H1 (cell line): Measurements from ENCODE around the gene SFXN2. TPM values are rescaled to one million over a fixed set of nuclear protein-coding genes. Genes with fewer than 3 reads are reported as not detected.

Experiments used
- CTCF ChIA-PET: fragments of 300-600 bp; sonication (Branson Sonifier 250); formaldehyde crosslinking; loops from one replicate; lab custom pipeline; 2021; ENCODE audit not compliant: partially characterized antibody; lab: Charles Lee
- POLR2A ChIA-PET: fragments of 300-600 bp; sonication (Branson Sonifier 250); formaldehyde crosslinking; loops from one replicate; lab custom pipeline; 2021; ENCODE audit warnings: inconsistent platforms; ENCODE audit not compliant: partially characterized antibody; lab: Charles Lee
- DNase-seq, 2 experiments: peaks; one replicate each; pipeline versions ENCODE4 v3.0.0 to v3.0.0-alpha.2; 2010 to 2022; ENCODE audit warnings: low spot score in 2 of 2, low read depth in 1 of 2, mixed read lengths in 1 of 2
- FAIRE-seq: peaks from 2 replicates; lab custom pipeline; 2011; peaks lifted over from hg19 to GRCh38; lab: Jason Lieb, UNC
- H2AFZ ChIP-seq: 2 replicates; pipeline ENCODE4 v1.8.1; 2012; ENCODE audit warnings: low read length, inconsistent platforms
- H2AK5ac ChIP-seq: 2 replicates; pipeline ENCODE4 v1.6.1; 2013; ENCODE audit warnings: low read depth, low read length
- H2BK120ac ChIP-seq: replicated peaks from 2 replicates; pipeline ENCODE3; 2013; ENCODE audit warnings: low read depth, low read length, inconsistent platforms
- H2BK12ac ChIP-seq: 2 replicates; pipeline ENCODE4 v1.6.1; 2013; ENCODE audit warnings: low read depth, low read length
- H2BK15ac ChIP-seq: 2 replicates; pipeline ENCODE4 v1.6.1; 2013; ENCODE audit warnings: low read length
- H2BK20ac ChIP-seq: 2 replicates; pipeline ENCODE4 v1.6.1; 2013; ENCODE audit warnings: low read length
- H2BK5ac ChIP-seq: 2 replicates; pipeline ENCODE4 v1.6.1; 2013; ENCODE audit warnings: low read depth, low read length
- H3K14ac ChIP-seq: 2 replicates; pipeline ENCODE4 v1.6.1; 2013; ENCODE audit warnings: inconsistent platforms; ENCODE audit not compliant: insufficient read length
- H3K18ac ChIP-seq: 2 replicates; pipeline ENCODE4 v1.6.1; 2013; ENCODE audit warnings: low read length; ENCODE audit errors: extremely low read depth
- H3K23ac ChIP-seq: 2 replicates; pipeline ENCODE4 v1.6.1; 2013; ENCODE audit warnings: inconsistent platforms; ENCODE audit not compliant: insufficient read length
- H3K23me2 ChIP-seq: 2 replicates; pipeline ENCODE4 v1.6.1; 2013; ENCODE audit warnings: low read depth, low read length
- H3K27ac ChIP-seq: 2 replicates; pipeline ENCODE4 v1.6.1; 2011; ENCODE audit warnings: low read depth, low read length, inconsistent platforms
- H3K27me3 ChIP-seq, 4 experiments: replicated peaks in 1 of 4; 1 replicate in 1 of 4; 2 replicates in 3 of 4; pipeline versions ENCODE4 v1.6.1 to v1.8.1; 2011 to 2013; ENCODE audit warnings: low read length in 3 of 4, mild to moderate bottlenecking in 3 of 4, inconsistent platforms in 2 of 4, mixed read lengths in 2 of 4, moderate library complexity in 1 of 4; ENCODE audit not compliant: control insufficient read depth in 3 of 4, insufficient read depth in 3 of 4; ENCODE audit errors: extremely low read depth in 1 of 4
- H3K36me3 ChIP-seq, 4 experiments: 2 replicates each; pipeline versions ENCODE4 v1.6.1 to v1.8.1; 2011 to 2013; ENCODE audit warnings: mild to moderate bottlenecking in 4 of 4, low read length in 3 of 4, moderate library complexity in 2 of 4, control low read depth in 1 of 4, inconsistent platforms in 1 of 4; ENCODE audit not compliant: insufficient read depth in 4 of 4, control insufficient read depth in 2 of 4
- H3K4ac ChIP-seq: replicated peaks from 2 replicates; pipeline ENCODE3; 2013; ENCODE audit warnings: low read length, low read depth, mixed read lengths, inconsistent platforms; ENCODE audit not compliant: insufficient read length
- H3K4me1 ChIP-seq, 4 experiments: replicated peaks in 1 of 4; 1 replicate in 1 of 4; 2 replicates in 3 of 4; pipeline versions ENCODE4 v1.6.1 to v1.8.1; 2011 to 2013; ENCODE audit warnings: low read length in 3 of 4, inconsistent platforms in 2 of 4, mixed read lengths in 1 of 4; ENCODE audit not compliant: insufficient read depth in 4 of 4, control insufficient read depth in 3 of 4
- H3K4me2 ChIP-seq, 2 experiments: 2 replicates each; pipeline versions ENCODE4 v1.6.1 to v1.8.1; 2011 to 2013; ENCODE audit warnings: low read depth in 2 of 2, low read length in 2 of 2, control low read depth in 1 of 2, inconsistent platforms in 1 of 2, mild to moderate bottlenecking in 1 of 2; ENCODE audit not compliant: insufficient read depth in 1 of 2
- H3K4me3 ChIP-seq, 4 experiments: fragments of 200-600, 300-600 bp in 1 of 4; sonication (generic), shearing (Covaris generic), sonication (Bioruptor Twin) in 1 of 4; 2 replicates each; pipeline versions ENCODE4 v1.5.1 to v1.8.1; 2011 to 2016; ENCODE audit warnings: low read length in 4 of 4, low read depth in 3 of 4, control low read depth in 2 of 4, inconsistent platforms in 2 of 4, mild to moderate bottlenecking in 2 of 4, mixed read lengths in 1 of 4, moderate library complexity in 1 of 4; ENCODE audit not compliant: insufficient read depth in 2 of 4; ENCODE audit errors: extremely low read depth in 1 of 4
- H3K56ac ChIP-seq: replicated peaks from 2 replicates; pipeline ENCODE3; 2013; ENCODE audit warnings: low read depth, mild to moderate bottlenecking, mixed read lengths, low read length, inconsistent platforms; ENCODE audit not compliant: insufficient read length
- H3K79me1 ChIP-seq: 2 replicates; pipeline ENCODE4 v1.6.1; 2013; ENCODE audit warnings: low read depth, low read length, control low read depth
- H3K79me2 ChIP-seq, 2 experiments: 2 replicates each; pipeline versions ENCODE4 v1.6.1 to v1.8.1; 2012 to 2013; ENCODE audit warnings: low read length in 2 of 2, mild to moderate bottlenecking in 2 of 2, inconsistent platforms in 1 of 2; ENCODE audit not compliant: insufficient read depth in 2 of 2, control insufficient read depth in 1 of 2
- H3K9ac ChIP-seq, 4 experiments: replicated peaks in 1 of 4; 1 replicate in 1 of 4; 2 replicates in 3 of 4; pipeline versions ENCODE4 v1.6.1 to v1.8.1; 2011 to 2013; ENCODE audit warnings: low read depth in 3 of 4, low read length in 3 of 4, control low read depth in 2 of 4, mild to moderate bottlenecking in 2 of 4, moderate library complexity in 2 of 4, inconsistent platforms in 1 of 4; ENCODE audit errors: extremely low read depth in 1 of 4
- H3K9me3 ChIP-seq, 2 experiments: 2 replicates each; pipeline versions ENCODE4 v1.6.1 to v1.8.1; 2012 to 2013; ENCODE audit warnings: mild to moderate bottlenecking in 2 of 2, moderate library complexity in 2 of 2, control low read depth in 1 of 2, inconsistent platforms in 1 of 2, low read depth in 1 of 2, low read length in 1 of 2, mixed read lengths in 1 of 2; ENCODE audit not compliant: insufficient read depth in 2 of 2
- H4K20me1 ChIP-seq, 2 experiments: replicated peaks in 1 of 2; 2 replicates each; pipeline versions ENCODE3 to v1.8.1; 2011 to 2013; ENCODE audit warnings: inconsistent platforms in 2 of 2, low read length in 2 of 2, mild to moderate bottlenecking in 1 of 2; ENCODE audit not compliant: insufficient read depth in 2 of 2, control insufficient read depth in 1 of 2
- H4K5ac ChIP-seq: 2 replicates; pipeline ENCODE4 v1.6.1; 2013; ENCODE audit warnings: low read length, low read depth, mixed read lengths, inconsistent platforms; ENCODE audit not compliant: insufficient read length
- H4K8ac ChIP-seq: 2 replicates; pipeline ENCODE4 v1.8.0; 2013; ENCODE audit warnings: mild to moderate bottlenecking, moderate library complexity, low read length, inconsistent platforms; ENCODE audit not compliant: insufficient read depth; ENCODE audit errors: extremely low read depth
- H4K91ac ChIP-seq: replicated peaks from 2 replicates; pipeline ENCODE3; 2013; ENCODE audit warnings: low read length, mixed read lengths, inconsistent platforms; ENCODE audit not compliant: insufficient read length
- EZH2 ChIP-seq: fragments of 200-600 bp; sonication (generic); IDR thresholded peaks from 2 replicates; pipeline ENCODE4 v1.7.1; 2012; ENCODE audit warnings: low read depth, mild to moderate bottlenecking, moderate library complexity, low read length, inconsistent platforms; ENCODE audit not compliant: severe bottlenecking
- JUND ChIP-seq: IDR thresholded peaks from 2 replicates; pipeline ENCODE4 v1.6.1; 2011; ENCODE audit warnings: mild to moderate bottlenecking, improper control_type of control experiment, low read length
- KDM1A ChIP-seq: fragments of 200-600, 300-600 bp; sonication (generic); IDR thresholded peaks from 2 replicates; pipeline ENCODE4 v1.7.1; 2016; ENCODE audit warnings: mild to moderate bottlenecking, low read length, borderline replicate concordance
- KDM5A ChIP-seq: fragments of 200-600 bp; IDR thresholded peaks from 2 replicates; pipeline ENCODE4 v1.7.1; 2012; ENCODE audit warnings: mild to moderate bottlenecking, low read length, inconsistent platforms, mixed read lengths
- MAFK ChIP-seq: IDR thresholded peaks from 2 replicates; pipeline ENCODE4 v1.6.1; 2012; ENCODE audit warnings: low read depth, mild to moderate bottlenecking, improper control_type of control experiment, low read length
- MAX ChIP-seq: IDR thresholded peaks from 2 replicates; pipeline ENCODE4 v1.6.1; 2012; ENCODE audit warnings: inconsistent platforms
- POLR2AphosphoS5 ChIP-seq: IDR thresholded peaks from 2 replicates; pipeline ENCODE4 v1.6.1; 2011; ENCODE audit warnings: low read depth, low read length
- RXRA ChIP-seq: IDR thresholded peaks from 2 replicates; pipeline ENCODE4 v1.6.1; 2011; ENCODE audit warnings: low read depth, mild to moderate bottlenecking, low read length, moderate library complexity; ENCODE audit not compliant: insufficient read depth
- SIRT6 ChIP-seq: IDR thresholded peaks from one replicate; pipeline ENCODE4 v1.7.1; 2012; ENCODE audit warnings: low read length, inconsistent platforms
- TAF7 ChIP-seq: optimal IDR thresholded peaks from 2 replicates; pipeline ENCODE3; 2011; ENCODE audit warnings: low read depth, mild to moderate bottlenecking, inconsistent platforms, low read length, moderate library complexity, borderline replicate concordance
- WGBS, 2 experiments: shearing (Covaris generic) in 1 of 2; methylation state at CpG; one replicate each; pipeline versions ENCODE4 v1.1.6 to v1.1.7; 2013 to 2015; ENCODE audit warnings: low lambda C conversion rate in 2 of 2, mixed read lengths in 2 of 2, inconsistent platforms in 1 of 2, low coverage in 1 of 2, missing lambda C conversion rate in 1 of 2; ENCODE audit not compliant: insufficient replicate concordance in 2 of 2, insufficient coverage in 1 of 2, insufficient read length in 1 of 2; ENCODE audit errors: extremely low coverage in 1 of 2, missing lambda C conversion rate in 1 of 2; 5-methylcytosine and 5-hydroxymethylcytosine counted together
- polyA plus RNA-seq, 7 experiments: library from polyadenylated mRNA; depleted of rRNA in 3 of 7; stranded (reverse) in 5 of 7; unstranded in 2 of 7; fragments of >200 nt in 5 of 7; fragments of 200-250 nt in 2 of 7; gene quantifications; 1 replicate in 5 of 7; 2 replicates in 1 of 7; 4 replicates in 1 of 7; pipeline versions ENCODE4 v1.2.1 to v1.2.3, GENCODE V29; 2011 to 2013; ENCODE audit warnings: missing spikeins in 2 of 7, mixed read lengths in 2 of 7
- total RNA-seq: library from RNA; stranded (reverse); fragmentation: NEBNext Ultra II Directional; extraction: Animal tissue kit (Norgen Biotek cat#: 25700); gene quantifications from 2 replicates; pipeline ENCODE4 v1.2.1, GENCODE V29; 2021

Gene SFXN2
- total and polyA plus RNA-seq, 2 of the 8 experiments (the other 6 are each of a cell fraction or from before 2014, with no cell fraction given), result 20.5 to 23.5 TPM

- H2BK20ac ChIP-seq, result no peak overlapping the region
- no peak overlapping the region for H2BK15ac ChIP-seq
- H3K27me3 ChIP-seq, result no peaks in the 10 kb centered on the region
- H2BK5ac ChIP-seq, result no peak overlapping the region
- no peaks in the 10 kb centered on the region for H3K79me1 ChIP-seq
- no peak overlapping the region for H2BK120ac ChIP-seq
- H4K8ac ChIP-seq, result no peak overlapping the region
- peaks cover 0 to 2% (median 0%) of the 10 kb centered on the region in 4 experiments; a peak in 1 of 7 replicates for H3K4me1 ChIP-seq
- no peak overlapping the region for H2AFZ ChIP-seq
- no peak overlapping the region for H4K91ac ChIP-seq
- ChIA-PET CTCF (interaction anchor here (0.6 to 1.0 kb wide), 2 partner anchors 31 to 38 kb away, joined by 3 read pairs; no protein-coding TSS in a partner anchor), POLR2A (interaction anchor here (1.8 kb wide), 1 partner anchor 12 kb away, joined by 7 read pairs; no protein-coding TSS in a partner anchor)
- whole genome bisulfite sequencing, 2 experiments, result 95% methylated on average over 8 of the region's 8 CpGs; no CpG with 5 or more reads in 1 of the 2 experiments
- H3K56ac ChIP-seq, result no peak overlapping the region
- H4K20me1 ChIP-seq, result no peaks in the 10 kb centered on the region
- no peak overlapping the region for H3K4me3 ChIP-seq
- no peak overlapping the region for H3K4me2 ChIP-seq
- no peak overlapping the region; a peak in 1 of 7 replicates for H3K9ac ChIP-seq
- H3K23ac ChIP-seq, result no peak overlapping the region
- no peak overlapping the region for H2BK12ac ChIP-seq
- no peak overlapping the region for H3K18ac ChIP-seq
- FAIRE-seq, result no peak
- no peak for DNase-seq
- no peak overlapping the region for H4K5ac ChIP-seq
- H3K14ac ChIP-seq, result no peak overlapping the region
- no peaks in the 10 kb centered on the region for H3K23me2 ChIP-seq
- H3K9me3 ChIP-seq, result no peaks in the 10 kb centered on the region
- H3K4ac ChIP-seq, result peak overlapping the region; percentile 35
- no peaks in the 10 kb centered on the region for H3K36me3 ChIP-seq
- no peaks in the 10 kb centered on the region for H3K79me2 ChIP-seq
- no peak overlapping the region for H2AK5ac ChIP-seq
- H3K27ac ChIP-seq, result no peak overlapping the region
- no peak for TF ChIP-seq JUND
- TF ChIP-seq RXRA, result no peak
- TF ChIP-seq EZH2, result no peak
- TF ChIP-seq MAX, result no peak
- TF ChIP-seq POLR2AphosphoS5, result no peak
- no peak for TF ChIP-seq KDM1A
- TF ChIP-seq KDM5A, result no peak
- TF ChIP-seq TAF7, result no peak
- no peak for TF ChIP-seq SIRT6
- TF ChIP-seq MAFK, result no peak
These were observed 77.4 kb downstream of the SFXN2 start for GRCh38 chr10:102791754-102792395.
